ENCODE measurements around the gene TRANK1. TPM values are rescaled to one million over a fixed set of nuclear protein-coding genes. Genes with fewer than 3 reads are reported as not detected.
"Not testable (repeated sequence)": the region's sequence is repeated elsewhere in the genome, so short reads cannot be mapped to it uniquely, and the experiment has no call there.

The TRANK1 gene
- total and polyA plus RNA-seq, 2 donors, result 6.8 to 19.0 TPM

DNA sequence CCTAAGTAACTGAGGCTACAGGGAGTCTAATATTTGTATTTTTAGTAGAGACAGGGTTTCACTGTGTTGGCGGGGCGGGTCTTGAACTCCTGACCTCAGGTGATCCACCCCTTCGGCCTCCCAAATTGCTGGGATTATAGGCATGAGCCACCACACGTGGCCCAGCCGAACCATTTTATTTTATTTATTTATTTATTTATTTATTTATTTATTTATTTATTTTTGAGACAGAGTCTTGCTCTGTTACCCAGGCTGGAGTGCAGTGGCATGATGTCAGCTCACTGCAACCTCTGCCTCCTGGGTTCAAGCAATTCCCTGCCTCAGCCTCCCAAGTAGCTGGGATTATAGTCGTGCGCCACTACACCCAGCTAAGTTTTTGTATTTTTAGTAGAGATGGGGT, 18.2 kb upstream of the TRANK1 start:
- DNase-seq (ENCODE audit: low read depth in 6 of 9, low spot score in 9 of 9); H3K9me3 ChIP-seq (ENCODE audit: control insufficient read depth in 2 of 2, insufficient read depth in 1 of 2, low read length in 1 of 2); H3K27ac ChIP-seq (ENCODE audit: low read depth in 1 of 2, low read length in 1 of 2); H3K36me3 ChIP-seq (ENCODE audit: control insufficient read depth in 2 of 2, insufficient read depth in 2 of 2, low read length in 1 of 2); H3K27me3 ChIP-seq (ENCODE audit: control insufficient read depth in 2 of 2, insufficient read depth in 1 of 2, low read length in 1 of 2); H3K4me1 ChIP-seq (ENCODE audit: control insufficient read depth in 2 of 2, insufficient read depth in 2 of 2, low read length in 2 of 2); H3K4me3 ChIP-seq (ENCODE audit: low read length in 2 of 2): not testable (repeated sequence)
- WGBS, result 97% methylated on average over 7 of the region's 7 CpGs

DNA sequence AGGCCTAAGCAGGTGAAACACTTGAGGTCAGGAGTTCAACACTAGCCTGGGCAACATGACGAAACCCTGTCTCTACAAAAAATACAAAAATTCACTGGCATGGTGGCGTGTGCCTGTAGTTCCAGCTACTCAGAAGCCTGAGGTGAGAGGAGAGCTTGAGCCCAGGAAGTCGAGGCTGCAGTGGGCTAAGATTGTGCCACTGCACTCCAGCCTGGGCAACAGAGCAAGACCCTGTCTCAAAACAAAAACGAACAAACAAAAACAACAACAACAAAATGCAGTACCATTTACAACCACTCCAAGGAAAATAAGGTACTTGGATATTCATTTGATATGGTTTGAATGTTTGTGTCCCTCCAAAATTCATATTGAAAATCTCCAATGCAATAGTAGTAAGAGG, 15.6 kb upstream of the TRANK1 start:
- H3K4me3 ChIP-seq (ENCODE audit: low read length in 2 of 2), result no peak overlapping the region
- no peak for DNase-seq (ENCODE audit: low read depth in 6 of 9, low spot score in 9 of 9)
- no peaks in the 10 kb centered on the region for H3K27me3 ChIP-seq (ENCODE audit: control insufficient read depth in 2 of 2, insufficient read depth in 1 of 2, low read length in 1 of 2)
- no peaks in the 10 kb centered on the region for H3K36me3 ChIP-seq (ENCODE audit: control insufficient read depth in 2 of 2, insufficient read depth in 2 of 2, low read length in 1 of 2)
- no peaks in the 10 kb centered on the region for H3K9me3 ChIP-seq (ENCODE audit: control insufficient read depth in 2 of 2, insufficient read depth in 1 of 2, low read length in 1 of 2)
- no peak overlapping the region for H3K27ac ChIP-seq (ENCODE audit: low read depth in 1 of 2, low read length in 1 of 2)
- WGBS, result 96% methylated on average over 4 of the region's 4 CpGs
- H3K4me1 ChIP-seq (ENCODE audit: control insufficient read depth in 2 of 2, insufficient read depth in 2 of 2, low read length in 2 of 2), result peaks cover 0 to 12% of the 10 kb centered on the region in 2 donors

DNA sequence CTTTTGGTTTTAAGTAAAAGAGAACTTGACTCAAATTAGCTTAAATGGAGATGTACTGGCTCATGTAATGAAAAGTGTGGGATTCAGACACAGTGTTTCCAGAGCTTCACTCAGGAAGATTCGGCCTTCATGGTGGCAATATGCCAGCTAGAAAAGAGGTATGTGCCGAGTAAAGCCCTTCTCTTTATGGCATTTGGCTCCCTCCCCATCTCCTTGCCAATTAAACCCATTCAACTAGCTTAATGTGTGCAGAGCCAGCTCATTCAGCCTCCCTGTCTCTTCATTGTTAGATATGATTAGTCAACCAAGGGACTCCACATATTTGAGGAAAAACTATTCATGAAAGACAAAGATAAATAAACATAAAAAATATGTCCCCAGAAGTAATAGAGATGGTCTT, 15.0 kb upstream of the TRANK1 start:
- Histone ChIP-seq H3K27ac (ENCODE audit: low read depth in 1 of 2, low read length in 1 of 2) (no peak overlapping the region), H3K4me1 (ENCODE audit: control insufficient read depth in 2 of 2, insufficient read depth in 2 of 2, low read length in 2 of 2) (peaks cover 0 to 12% of the 10 kb centered on the region in 2 donors), H3K27me3 (ENCODE audit: control insufficient read depth in 2 of 2, insufficient read depth in 1 of 2, low read length in 1 of 2) (no peaks in the 10 kb centered on the region), H3K36me3 (ENCODE audit: control insufficient read depth in 2 of 2, insufficient read depth in 2 of 2, low read length in 1 of 2) (no peaks in the 10 kb centered on the region), H3K9me3 (ENCODE audit: control insufficient read depth in 2 of 2, insufficient read depth in 1 of 2, low read length in 1 of 2) (no peaks in the 10 kb centered on the region), H3K4me3 (ENCODE audit: low read length in 2 of 2) (no peak overlapping the region)
- no peak for DNase-seq (ENCODE audit: low read depth in 6 of 9, low spot score in 9 of 9)
- WGBS, result 98% methylated on average over 2 of the region's 2 CpGs

DNA sequence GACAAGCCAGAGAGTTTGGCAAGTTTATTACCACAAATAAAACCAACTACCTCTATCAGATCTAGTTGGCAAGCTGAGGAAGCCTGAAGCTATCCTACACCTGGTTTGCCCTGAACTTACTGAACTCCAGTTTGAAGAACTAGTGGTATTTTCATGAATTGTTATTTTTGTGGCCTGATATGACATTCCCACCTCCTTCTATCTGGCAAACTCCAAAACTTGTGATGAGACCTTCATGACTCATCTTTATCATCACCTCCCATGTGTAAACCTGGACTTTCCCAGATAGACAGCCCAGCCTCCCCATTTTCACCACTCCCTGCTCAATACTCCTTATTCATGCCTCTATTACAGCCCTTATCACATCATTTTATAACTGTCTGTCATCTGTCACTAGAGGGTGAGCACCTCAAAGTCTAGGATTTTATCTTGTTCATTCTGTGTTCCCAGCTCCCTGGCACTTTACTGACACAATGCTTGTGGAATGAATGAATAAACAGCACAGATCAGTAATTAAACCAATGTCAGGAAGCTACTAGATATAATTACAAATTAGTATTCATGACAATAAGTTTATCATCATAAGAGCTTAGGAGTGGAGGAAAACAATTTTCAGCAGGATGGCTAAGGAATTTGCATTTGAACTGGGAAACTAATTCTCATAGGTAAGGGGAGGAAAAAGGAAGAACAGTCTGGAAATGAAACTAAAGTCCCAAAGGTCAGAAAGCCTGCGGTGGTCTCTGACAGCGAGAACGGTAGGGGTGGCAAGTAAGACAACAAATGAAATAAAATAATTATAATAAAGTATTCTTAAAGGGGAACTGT, 13.2 kb upstream of the TRANK1 start:
- Histone ChIP-seq H3K27me3 (ENCODE audit: control insufficient read depth in 2 of 2, insufficient read depth in 1 of 2, low read length in 1 of 2) (no peaks in the 10 kb centered on the region), H3K9me3 (ENCODE audit: control insufficient read depth in 2 of 2, insufficient read depth in 1 of 2, low read length in 1 of 2) (no peaks in the 10 kb centered on the region), H3K4me3 (ENCODE audit: low read length in 2 of 2) (no peak overlapping the region), H3K27ac (ENCODE audit: low read depth in 1 of 2, low read length in 1 of 2) (no peak overlapping the region), H3K4me1 (ENCODE audit: control insufficient read depth in 2 of 2, insufficient read depth in 2 of 2, low read length in 2 of 2) (peaks cover 0 to 12% of the 10 kb centered on the region in 2 donors), H3K36me3 (ENCODE audit: control insufficient read depth in 2 of 2, insufficient read depth in 2 of 2, low read length in 1 of 2) (no peaks in the 10 kb centered on the region)
- 79% methylated on average over 3 of the region's 3 CpGs for WGBS
- no peak for DNase-seq (ENCODE audit: low read depth in 6 of 9, low spot score in 9 of 9)

DNA sequence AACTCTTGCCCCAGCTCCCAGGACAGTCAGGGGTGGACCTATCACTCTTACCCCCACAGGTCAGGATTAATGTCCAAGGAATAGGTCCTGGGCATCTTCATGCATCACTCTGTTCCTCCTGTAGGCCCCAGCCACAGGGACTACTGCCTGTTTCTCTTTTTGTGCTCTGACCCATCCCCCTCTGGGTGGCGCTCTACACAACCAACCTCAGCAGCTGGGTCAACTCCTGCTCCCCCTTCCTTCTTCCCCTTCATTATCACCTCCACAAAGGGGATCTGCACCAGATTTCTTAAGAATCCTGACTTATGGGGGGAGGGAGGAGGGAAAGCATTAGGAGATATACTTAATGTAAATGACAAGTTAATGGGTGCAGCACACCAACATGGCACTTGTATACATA, 12.2 kb upstream of the TRANK1 start:
- Histone ChIP-seq H3K27me3 (ENCODE audit: control insufficient read depth in 2 of 2, insufficient read depth in 1 of 2, low read length in 1 of 2) (no peaks in the 10 kb centered on the region), H3K36me3 (ENCODE audit: control insufficient read depth in 2 of 2, insufficient read depth in 2 of 2, low read length in 1 of 2) (no peaks in the 10 kb centered on the region), H3K4me1 (ENCODE audit: control insufficient read depth in 2 of 2, insufficient read depth in 2 of 2, low read length in 2 of 2) (peaks cover 0 to 12% of the 10 kb centered on the region in 2 donors), H3K27ac (ENCODE audit: low read depth in 1 of 2, low read length in 1 of 2) (no peak overlapping the region), H3K4me3 (ENCODE audit: low read length in 2 of 2) (no peak overlapping the region), H3K9me3 (ENCODE audit: control insufficient read depth in 2 of 2, insufficient read depth in 1 of 2, low read length in 1 of 2) (no peaks in the 10 kb centered on the region)
- DNase-seq (ENCODE audit: low read depth in 6 of 9, low spot score in 9 of 9), result no peak
- WGBS, result 96% methylated on average over 1 of the region's 1 CpG

DNA sequence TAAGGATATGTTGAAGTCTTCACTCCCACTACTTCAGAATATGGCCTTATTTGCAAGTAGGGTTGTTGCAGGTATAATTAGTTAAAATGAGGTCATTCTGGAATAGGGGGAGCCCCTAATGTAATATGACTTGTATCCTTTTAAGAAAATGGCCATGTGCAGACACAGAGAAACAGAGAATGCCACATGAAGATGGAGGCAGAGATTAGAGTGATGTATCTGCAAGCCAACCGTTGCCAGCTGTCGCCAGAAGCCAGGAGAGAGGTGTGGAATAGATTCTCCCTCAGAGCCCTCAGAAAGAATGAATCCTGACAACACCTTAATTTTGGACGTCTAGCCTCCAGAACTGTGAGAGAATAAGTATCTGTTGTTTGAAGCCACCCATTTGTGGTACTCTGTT, 11.3 kb upstream of the TRANK1 start:
- WGBS, result 90% methylated on average over 3 of the region's 3 CpGs
- Histone ChIP-seq H3K27me3 (ENCODE audit: control insufficient read depth in 2 of 2, insufficient read depth in 1 of 2, low read length in 1 of 2) (no peaks in the 10 kb centered on the region), H3K4me1 (ENCODE audit: control insufficient read depth in 2 of 2, insufficient read depth in 2 of 2, low read length in 2 of 2) (peaks cover 0 to 12% of the 10 kb centered on the region in 2 donors), H3K27ac (ENCODE audit: low read depth in 1 of 2, low read length in 1 of 2) (no peak overlapping the region), H3K4me3 (ENCODE audit: low read length in 2 of 2) (no peak overlapping the region), H3K9me3 (ENCODE audit: control insufficient read depth in 2 of 2, insufficient read depth in 1 of 2, low read length in 1 of 2) (no peaks in the 10 kb centered on the region), H3K36me3 (ENCODE audit: control insufficient read depth in 2 of 2, insufficient read depth in 2 of 2, low read length in 1 of 2) (no peaks in the 10 kb centered on the region)
- DNase-seq (ENCODE audit: low read depth in 6 of 9, low spot score in 9 of 9), result no peak

DNA sequence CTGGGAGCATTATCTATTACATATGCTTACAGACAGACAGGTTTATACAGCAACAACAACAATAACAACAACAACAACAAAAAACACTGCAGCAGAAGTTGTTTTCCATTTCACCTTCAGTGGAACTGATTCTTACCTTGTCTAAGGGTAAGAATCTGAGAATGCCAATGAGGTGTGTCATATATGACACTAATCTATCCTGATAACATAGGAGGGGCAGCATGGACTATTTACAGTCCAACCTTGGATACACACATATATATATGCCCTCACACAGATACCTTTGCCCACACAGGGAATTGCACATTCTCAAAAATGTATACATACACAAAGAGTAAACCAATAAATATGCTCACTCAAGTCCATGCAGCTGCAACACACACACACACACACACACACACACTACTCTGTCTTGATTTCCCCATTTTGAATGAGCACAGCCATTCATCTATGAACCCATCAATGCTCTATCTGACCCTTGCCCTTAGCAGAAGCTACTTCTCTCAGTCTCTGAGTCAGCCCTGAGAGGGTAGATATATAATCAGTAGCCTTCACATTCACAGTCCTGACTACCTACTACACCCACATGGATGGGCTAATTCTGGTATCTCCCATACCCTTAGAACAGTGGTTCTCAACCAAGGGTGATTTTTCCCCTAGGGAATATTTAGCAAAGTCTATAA, 9.7 kb upstream of the TRANK1 start:
- Histone ChIP-seq H3K4me3 (ENCODE audit: low read length in 2 of 2) (no peak overlapping the region), H3K27me3 (ENCODE audit: control insufficient read depth in 2 of 2, insufficient read depth in 1 of 2, low read length in 1 of 2) (no peaks in the 10 kb centered on the region), H3K9me3 (ENCODE audit: control insufficient read depth in 2 of 2, insufficient read depth in 1 of 2, low read length in 1 of 2) (no peaks in the 10 kb centered on the region), H3K36me3 (ENCODE audit: control insufficient read depth in 2 of 2, insufficient read depth in 2 of 2, low read length in 1 of 2) (no peaks in the 10 kb centered on the region), H3K4me1 (ENCODE audit: control insufficient read depth in 2 of 2, insufficient read depth in 2 of 2, low read length in 2 of 2) (peaks cover 0 to 12% of the 10 kb centered on the region in 2 donors), H3K27ac (ENCODE audit: low read depth in 1 of 2, low read length in 1 of 2) (no peak overlapping the region)
- DNase-seq (ENCODE audit: low read depth in 6 of 9, low spot score in 9 of 9), result no peak

DNA sequence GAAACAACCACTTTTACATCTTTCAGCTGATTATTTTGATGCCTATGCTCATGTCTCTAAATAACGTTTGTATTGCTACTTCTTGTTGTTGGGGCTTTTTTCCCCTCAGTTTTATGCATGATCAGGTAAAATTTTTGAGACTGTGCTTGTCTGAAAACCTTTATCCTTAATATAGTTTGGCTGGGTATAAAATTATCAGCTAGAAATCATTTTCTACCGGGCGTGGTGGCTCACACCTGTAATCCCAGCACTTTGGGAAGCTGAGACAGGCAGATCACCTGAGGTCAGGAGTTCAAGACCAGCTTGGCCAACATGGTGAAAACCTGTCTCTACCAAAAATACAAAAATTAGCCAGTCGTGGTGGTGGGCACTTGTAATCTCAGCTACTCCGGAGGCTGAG, 3.0 kb upstream of the TRANK1 start:
- not testable (repeated sequence) for H3K27me3 ChIP-seq (ENCODE audit: control insufficient read depth in 2 of 2, insufficient read depth in 1 of 2, low read length in 1 of 2); H3K27ac ChIP-seq (ENCODE audit: low read depth in 1 of 2, low read length in 1 of 2); H3K4me3 ChIP-seq (ENCODE audit: low read length in 2 of 2); DNase-seq (ENCODE audit: low read depth in 6 of 9, low spot score in 9 of 9); H3K36me3 ChIP-seq (ENCODE audit: control insufficient read depth in 2 of 2, insufficient read depth in 2 of 2, low read length in 1 of 2)
- Histone ChIP-seq H3K9me3 (ENCODE audit: control insufficient read depth in 2 of 2, insufficient read depth in 1 of 2, low read length in 1 of 2) (peaks cover 0 to 29% of the 10 kb centered on the region in 2 donors), H3K4me1 (ENCODE audit: control insufficient read depth in 2 of 2, insufficient read depth in 2 of 2, low read length in 2 of 2) (peaks cover 2 to 13% of the 10 kb centered on the region in 2 donors)
- 99% methylated on average over 5 of the region's 5 CpGs for WGBS

DNA sequence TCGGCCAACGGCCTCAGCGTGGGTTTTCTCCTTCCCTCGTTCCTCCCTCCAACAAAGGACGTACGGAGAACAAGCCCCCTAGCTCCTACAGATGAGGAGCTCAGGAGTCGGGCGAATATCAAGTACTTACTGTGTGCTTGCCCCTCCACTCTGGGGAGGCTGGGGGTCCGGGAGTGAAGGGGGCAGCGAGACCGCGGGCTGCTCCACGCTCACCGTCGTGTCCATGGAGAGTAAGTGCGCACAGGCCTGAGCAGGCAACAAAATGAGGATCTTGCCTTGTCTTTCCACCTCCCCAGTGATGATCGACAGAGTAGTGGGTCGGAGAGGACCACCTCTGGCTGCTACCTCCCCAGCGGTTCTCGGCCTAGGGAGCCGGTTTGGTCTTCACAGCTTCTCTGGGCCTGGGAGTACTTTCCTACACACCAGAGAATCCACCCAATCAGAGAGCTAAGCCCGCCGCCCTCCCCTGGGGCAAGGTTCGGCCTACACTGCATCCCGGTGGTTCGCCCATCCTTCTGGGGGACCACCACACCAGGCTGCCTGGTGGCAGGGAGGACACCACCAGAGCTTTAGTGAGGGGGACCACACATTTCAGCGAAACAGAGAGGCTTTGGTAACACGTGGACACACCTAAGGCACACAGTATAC, 603 bp upstream of the TRANK1 start:
- H3K27ac ChIP-seq (ENCODE audit: low read depth in 1 of 2, low read length in 1 of 2), result no peak overlapping the region
- peaks cover 0 to 8% of the 10 kb centered on the region in 2 donors for H3K27me3 ChIP-seq (ENCODE audit: control insufficient read depth in 2 of 2, insufficient read depth in 1 of 2, low read length in 1 of 2)
- no peaks in the 10 kb centered on the region for H3K36me3 ChIP-seq (ENCODE audit: control insufficient read depth in 2 of 2, insufficient read depth in 2 of 2, low read length in 1 of 2)
- peaks cover 2 to 13% of the 10 kb centered on the region in 2 donors for H3K4me1 ChIP-seq (ENCODE audit: control insufficient read depth in 2 of 2, insufficient read depth in 2 of 2, low read length in 2 of 2)
- no peak for DNase-seq (ENCODE audit: low read depth in 6 of 9, low spot score in 9 of 9)
- 89% methylated on average over 28 of the region's 28 CpGs for WGBS
- H3K4me3 ChIP-seq (ENCODE audit: low read length in 2 of 2), result peak overlapping the region; percentile 63 to 82
- H3K9me3 ChIP-seq (ENCODE audit: control insufficient read depth in 2 of 2, insufficient read depth in 1 of 2, low read length in 1 of 2), result peaks cover 0 to 29% of the 10 kb centered on the region in 2 donors
